8988T (cell line): Measurements from ENCODE around the gene ATOH8.
A peak's percentile ranks its signal among the peaks of the same experiment; 100 is the strongest.
"Not testable (repeated sequence)": the region's sequence is repeated elsewhere in the genome, so short reads cannot be mapped to it uniquely, and the experiment has no call there.

Experiments used
- DNase-seq: peaks from one replicate; pipeline ENCODE4 v3.0.0; 2011

Gene ATOH8

GRCh38 chr2:85753525-85754312, at the start of gene ATOH8:
TSS of gene ATOH8 (plus strand) at chr2:85753991. CDS start at chr2:85754190, 199 bp downstream.
- peak; percentile 75 for DNase-seq

- no peak for DNase-seq
Observed at GRCh38 chr2:85704038-85704437, 49.8 kb upstream of the ATOH8 start.

GRCh38 chr2:85704800-85705679, 48.8 kb upstream of the ATOH8 start:
- no peak for DNase-seq

GRCh38 chr2:85705680-85706039, 48.1 kb upstream of the ATOH8 start:
- no peak for DNase-seq

- no peak for DNase-seq
Observed at GRCh38 chr2:85706063-85706462, 47.7 kb upstream of the ATOH8 start.

GRCh38 chr2:85706599-85707296, 47.0 kb upstream of the ATOH8 start:
- no peak for DNase-seq

GRCh38 chr2:85707304-85707703, 46.5 kb upstream of the ATOH8 start:
- peak; percentile 50 for DNase-seq

GRCh38 chr2:85708641-85709040, 45.1 kb upstream of the ATOH8 start:
- no peak for DNase-seq

GRCh38 chr2:85709401-85709811, 44.4 kb upstream of the ATOH8 start:
- no peak for DNase-seq

- DNase-seq: no peak
Observed at GRCh38 chr2:85710687-85711577, 42.9 kb upstream of the ATOH8 start.

- no peak for DNase-seq
Observed at GRCh38 chr2:85711578-85712060, 42.2 kb upstream of the ATOH8 start.

GRCh38 chr2:85712336-85712735, 41.5 kb upstream of the ATOH8 start:
- DNase-seq: no peak

GRCh38 chr2:85712849-85713612, 40.8 kb upstream of the ATOH8 start:
- DNase-seq: no peak

GRCh38 chr2:85713836-85714235, 40.0 kb upstream of the ATOH8 start:
- DNase-seq: no peak

- DNase-seq: not testable (repeated sequence)
Observed at GRCh38 chr2:85714421-85714820, 39.4 kb upstream of the ATOH8 start.

- DNase-seq: no peak
Observed at GRCh38 chr2:85714841-85715240, 39.0 kb upstream of the ATOH8 start.

GRCh38 chr2:85716346-85716914, 37.4 kb upstream of the ATOH8 start:
- no peak for DNase-seq

- DNase-seq: no peak
Observed at GRCh38 chr2:85717308-85718008, 36.3 kb upstream of the ATOH8 start.

GRCh38 chr2:85718009-85718391, 35.8 kb upstream of the ATOH8 start:
- DNase-seq: no peak

- DNase-seq: no peak
Observed at GRCh38 chr2:85718885-85719492, 34.8 kb upstream of the ATOH8 start.
